Measurements from ENCODE around the gene SLC16A10.

The SLC16A10 gene

GRCh38 chr6:111210194-111210728 lies 123.0 kb downstream of the SLC16A10 start:
- no peak for DNase-seq (ENCODE audit: extremely low read depth in 1 of 2, low read depth in 1 of 2)

GRCh38 chr6:111211411-111212030 lies 124.2 kb downstream of the SLC16A10 start:
- no peak for DNase-seq (ENCODE audit: extremely low read depth in 1 of 2, low read depth in 1 of 2)

- no peak for DNase-seq (ENCODE audit: extremely low read depth in 1 of 2, low read depth in 1 of 2)
Observed at GRCh38 chr6:111212625-111213024, 125.3 kb downstream of the SLC16A10 start.

- DNase-seq (ENCODE audit: extremely low read depth in 1 of 2, low read depth in 1 of 2), result no peak
Observed at GRCh38 chr6:111215131-111215530, 127.8 kb downstream of the SLC16A10 start.

- DNase-seq (ENCODE audit: extremely low read depth in 1 of 2, low read depth in 1 of 2), result no peak
Observed at GRCh38 chr6:111219785-111220184, 132.5 kb downstream of the SLC16A10 start.

GRCh38 chr6:111220383-111221031 lies 133.2 kb downstream of the SLC16A10 start:
- DNase-seq (ENCODE audit: extremely low read depth in 1 of 2, low read depth in 1 of 2), result no peak

- no peak for DNase-seq (ENCODE audit: extremely low read depth in 1 of 2, low read depth in 1 of 2)
Observed at GRCh38 chr6:111221804-111222203, 134.5 kb downstream of the SLC16A10 start.

- no peak for DNase-seq (ENCODE audit: extremely low read depth in 1 of 2, low read depth in 1 of 2)
Observed at GRCh38 chr6:111222341-111222740, 135.0 kb downstream of the SLC16A10 start.

- no peak for DNase-seq (ENCODE audit: extremely low read depth in 1 of 2, low read depth in 1 of 2)
Observed at GRCh38 chr6:111228094-111228493, 140.8 kb downstream of the SLC16A10 start.

GRCh38 chr6:111230351-111231089 lies 143.2 kb downstream of the SLC16A10 start:
- no peak for DNase-seq (ENCODE audit: extremely low read depth in 1 of 2, low read depth in 1 of 2)

- no peak for DNase-seq (ENCODE audit: extremely low read depth in 1 of 2, low read depth in 1 of 2)
Observed at GRCh38 chr6:111231090-111231459, 143.8 kb downstream of the SLC16A10 start.

GRCh38 chr6:111237852-111238251 lies 150.5 kb downstream of the SLC16A10 start:
- DNase-seq (ENCODE audit: extremely low read depth in 1 of 2, low read depth in 1 of 2), result no peak

- DNase-seq (ENCODE audit: extremely low read depth in 1 of 2, low read depth in 1 of 2), result no peak
Observed at GRCh38 chr6:111238464-111239119, 151.3 kb downstream of the SLC16A10 start.

- DNase-seq (ENCODE audit: extremely low read depth in 1 of 2, low read depth in 1 of 2), result no peak
Observed at GRCh38 chr6:111239461-111239860, 152.2 kb downstream of the SLC16A10 start.

- DNase-seq (ENCODE audit: extremely low read depth in 1 of 2, low read depth in 1 of 2), result no peak
Observed at GRCh38 chr6:111242452-111242851, 155.1 kb downstream of the SLC16A10 start.

- no peak for DNase-seq (ENCODE audit: extremely low read depth in 1 of 2, low read depth in 1 of 2)
Observed at GRCh38 chr6:111243095-111243494, 155.8 kb downstream of the SLC16A10 start.

GRCh38 chr6:111248789-111249188 lies 161.5 kb downstream of the SLC16A10 start:
- no peak for DNase-seq (ENCODE audit: extremely low read depth in 1 of 2, low read depth in 1 of 2)

- no peak for DNase-seq (ENCODE audit: extremely low read depth in 1 of 2, low read depth in 1 of 2)
Observed at GRCh38 chr6:111250791-111251354, 163.6 kb downstream of the SLC16A10 start.

GRCh38 chr6:111252726-111253125 lies 165.4 kb downstream of the SLC16A10 start:
- no peak for DNase-seq (ENCODE audit: extremely low read depth in 1 of 2, low read depth in 1 of 2)

GRCh38 chr6:111254004-111254778 lies 166.9 kb downstream of the SLC16A10 start:
- no peak for DNase-seq (ENCODE audit: extremely low read depth in 1 of 2, low read depth in 1 of 2)

Data from activated CD8-positive, alpha-beta memory T cell treated with anti-CD3 and anti-CD28 coated beads for 1 hour (primary cell).